HG03521 (cell line): Measurements from ENCODE around the gene KIF3B.
"Not testable (repeated sequence)": the region's sequence is repeated elsewhere in the genome, so short reads cannot be mapped to it uniquely, and the experiment has no call there.

Source experiments
- ATAC-seq: cut with Tn5 transposase; IDR thresholded peaks from one replicate; pipeline ENCODE4 v1.9.1; 2021; ENCODE audit warnings: mild to moderate bottlenecking, moderate library complexity; ENCODE audit not compliant: unreplicated experiment

Gene KIF3B

DNA sequence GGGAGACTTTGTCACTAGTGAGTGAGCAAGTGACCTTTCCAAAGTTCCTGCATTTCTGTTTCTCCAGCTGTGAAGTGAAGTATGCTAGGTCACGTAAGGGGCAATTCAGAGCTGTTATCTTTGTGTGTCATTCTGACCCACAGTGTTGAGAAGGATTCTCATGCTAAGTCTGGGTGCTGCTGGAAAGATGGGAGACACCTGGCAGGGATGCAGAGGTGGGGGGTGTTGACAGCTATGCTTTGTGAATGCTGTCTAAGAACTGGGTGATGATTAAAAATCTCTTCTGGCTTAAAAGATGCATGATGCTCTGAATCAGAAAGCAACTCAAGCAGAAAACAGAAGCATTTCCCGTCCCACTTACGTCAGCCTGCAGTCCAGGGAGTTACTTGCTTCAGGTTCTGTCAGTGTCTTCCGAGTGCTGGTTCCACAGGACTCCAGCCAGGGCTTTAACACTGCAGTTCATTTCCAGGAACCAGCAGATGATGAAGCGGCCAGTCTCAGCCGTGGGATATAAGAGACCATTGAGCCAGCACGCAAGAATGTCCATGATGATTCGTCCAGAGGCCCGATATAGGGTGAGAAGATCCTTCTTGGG, 49.7 kb downstream of the KIF3B start:
- no peak for ATAC-seq

DNA sequence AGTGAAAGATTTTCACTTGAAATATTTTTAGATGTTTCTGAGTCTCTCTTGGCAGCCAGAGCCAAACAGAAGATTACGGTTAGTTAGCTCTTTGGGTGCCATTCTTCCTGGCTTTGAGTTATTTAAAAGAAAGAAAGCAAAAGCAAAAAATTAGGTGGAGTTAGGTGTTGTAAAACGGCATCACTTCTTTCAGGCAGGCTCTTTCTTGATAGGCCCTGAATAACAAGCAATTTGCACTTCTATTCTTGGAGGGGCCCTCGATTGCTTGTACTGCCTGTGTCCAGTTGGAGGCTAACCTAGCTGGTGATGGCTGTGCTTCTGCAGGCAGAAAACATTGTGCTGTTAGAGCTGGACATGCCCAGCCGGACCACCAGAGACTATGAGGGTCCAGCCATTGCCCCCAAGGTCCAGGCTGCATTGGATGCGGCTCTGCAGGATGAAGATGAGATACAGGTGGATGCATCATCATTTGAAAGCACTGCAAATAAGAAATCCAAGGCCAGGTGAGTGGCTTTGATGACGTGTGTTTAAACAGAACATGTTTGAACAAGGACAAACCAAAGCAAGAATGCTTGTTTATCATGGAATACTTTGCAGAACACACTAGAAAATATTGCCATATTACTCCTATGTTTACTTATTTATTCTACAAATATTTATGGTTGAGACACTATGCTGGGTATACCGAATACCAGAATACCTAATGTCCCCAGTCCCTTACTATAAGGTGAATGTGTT, 52.5 kb downstream of the KIF3B start:
- ATAC-seq = no peak

DNA sequence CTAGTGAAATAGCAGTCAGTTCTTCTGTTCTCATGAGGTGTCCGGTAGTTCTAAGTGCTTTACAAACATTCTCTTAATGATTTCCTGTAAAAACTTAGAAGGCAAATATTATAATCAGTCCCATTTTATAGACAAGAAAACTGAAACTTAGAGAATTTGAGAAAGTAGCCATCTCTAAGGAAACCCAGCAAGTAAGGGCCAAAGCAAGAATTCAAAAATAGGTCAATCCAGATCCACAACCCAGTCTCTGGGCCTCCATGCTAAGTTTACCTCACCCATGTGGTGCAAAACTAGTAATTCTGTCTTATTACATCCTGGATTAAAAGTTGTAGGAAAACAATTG, 53.1 kb downstream of the KIF3B start:
- ATAC-seq = no peak

DNA sequence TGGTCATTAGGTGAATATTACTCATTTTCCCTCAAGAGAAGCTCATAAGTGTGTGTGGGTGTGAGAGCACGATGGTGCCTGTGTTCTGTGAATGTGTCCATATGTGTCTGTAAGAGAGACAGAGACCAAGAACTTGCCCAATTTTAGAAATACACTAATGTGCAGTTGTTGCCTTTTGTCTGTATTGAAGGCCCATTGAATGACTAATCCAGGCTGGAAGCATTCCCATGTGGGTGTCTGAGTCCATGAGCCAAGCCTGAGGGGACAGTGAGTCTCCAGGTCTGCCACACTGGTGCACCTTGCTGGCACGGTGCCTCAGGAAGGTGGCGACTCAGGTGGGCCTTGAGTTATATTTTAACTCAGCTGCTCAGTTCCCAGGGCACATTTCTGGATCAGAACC, 55.2 kb downstream of the KIF3B start:
- ATAC-seq = no peak

DNA sequence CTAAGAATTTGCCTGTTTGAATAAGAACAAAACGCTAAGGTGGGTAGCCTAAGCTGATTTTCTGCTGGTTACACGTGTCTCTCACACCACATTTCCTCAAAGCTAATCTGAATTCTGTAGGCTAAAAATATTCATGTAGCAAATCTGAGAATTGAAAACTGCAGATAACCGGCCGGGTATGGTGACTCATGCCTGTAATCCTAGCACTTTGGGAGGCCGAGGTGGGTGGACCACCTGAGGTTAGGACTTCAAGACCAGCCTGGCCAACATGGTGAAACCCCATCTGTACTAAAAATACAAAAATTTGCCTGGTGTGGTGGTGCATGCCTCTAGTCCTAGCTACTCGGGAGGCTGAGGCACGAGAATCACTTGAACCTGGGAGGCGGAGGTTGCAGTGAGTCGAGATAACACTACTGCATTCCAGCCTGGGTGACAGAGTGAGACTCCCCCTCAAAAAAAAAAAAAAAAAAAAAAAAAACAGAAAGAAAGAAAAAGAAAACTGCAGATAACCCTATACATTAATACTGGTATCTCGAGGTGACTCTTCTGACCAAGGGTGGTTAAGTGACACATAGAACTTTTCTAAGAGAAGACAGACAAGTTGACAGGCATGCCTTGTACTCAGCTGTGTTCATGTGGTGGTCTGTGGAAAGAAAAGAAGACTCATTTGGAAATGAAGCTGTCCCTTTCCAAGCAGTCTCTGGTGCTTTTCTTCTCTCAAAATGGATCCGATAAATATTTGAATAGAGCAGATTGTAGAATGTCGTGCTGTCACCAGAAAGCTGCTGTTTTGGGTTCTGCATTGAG, 55.9 kb downstream of the KIF3B start:
- ATAC-seq = peak; percentile 48

DNA sequence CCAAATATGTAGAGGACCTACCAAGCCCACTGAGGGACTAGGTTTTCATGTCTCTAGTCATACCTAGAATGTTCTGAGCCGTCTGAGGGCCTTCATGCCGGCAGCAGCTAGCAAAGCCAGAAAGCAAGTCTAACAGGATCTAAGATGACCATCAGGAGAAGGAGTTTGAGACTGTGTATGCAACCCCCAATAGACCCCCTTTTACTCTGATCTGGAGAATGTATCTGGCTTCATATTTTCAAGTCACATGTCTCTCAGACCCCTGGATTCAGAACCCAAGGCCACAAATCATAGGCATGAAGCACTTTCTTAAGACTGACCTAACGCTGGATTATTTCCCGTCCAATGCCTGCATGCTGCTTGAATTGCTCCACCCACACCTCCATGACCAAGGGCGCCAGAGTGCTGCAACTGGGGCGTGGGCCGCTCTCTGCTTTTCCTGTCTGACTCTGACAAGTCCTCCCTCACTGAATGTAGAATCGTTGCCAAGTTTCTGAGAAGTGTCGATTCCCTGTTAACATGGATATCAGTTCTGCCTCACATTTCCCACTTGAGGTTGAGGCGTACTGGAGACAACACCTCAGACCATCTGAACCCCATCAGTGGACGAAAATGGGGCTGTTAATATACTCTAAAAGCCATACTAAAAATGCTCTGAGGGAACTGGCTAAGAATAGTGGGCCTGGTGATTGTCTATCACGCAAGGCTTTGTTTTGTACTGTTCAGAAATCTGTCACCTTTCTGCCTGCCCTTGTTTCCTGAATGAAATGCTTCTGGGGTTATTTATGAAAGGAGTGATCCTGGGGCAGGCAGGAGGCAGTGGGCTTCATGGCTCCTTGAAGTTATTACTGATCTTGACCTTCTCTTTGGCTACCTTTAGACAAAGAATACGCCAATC, 56.8 kb downstream of the KIF3B start:
- peak; percentile 11 for ATAC-seq

DNA sequence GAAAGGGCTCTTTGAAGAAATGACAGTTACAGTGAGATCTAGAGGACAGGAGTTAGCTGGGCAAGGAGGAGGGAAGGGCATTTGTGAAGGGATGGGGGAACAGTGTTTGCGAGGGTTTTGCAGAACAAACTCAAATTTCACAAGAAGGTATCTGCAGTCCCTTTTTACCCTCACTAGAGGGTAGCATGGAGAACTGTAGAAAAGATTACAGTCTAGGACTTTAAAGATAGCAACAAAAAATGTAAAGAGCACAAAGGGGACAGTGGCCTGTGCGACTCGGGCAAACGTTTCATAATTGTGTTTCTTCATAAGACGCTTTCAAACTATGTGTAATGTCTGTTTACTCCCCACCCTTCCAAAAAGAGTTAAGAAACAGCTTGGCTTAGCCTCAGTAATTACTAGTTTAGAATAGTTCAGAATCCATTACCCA, 59.5 kb downstream of the KIF3B start:
- no peak for ATAC-seq

DNA sequence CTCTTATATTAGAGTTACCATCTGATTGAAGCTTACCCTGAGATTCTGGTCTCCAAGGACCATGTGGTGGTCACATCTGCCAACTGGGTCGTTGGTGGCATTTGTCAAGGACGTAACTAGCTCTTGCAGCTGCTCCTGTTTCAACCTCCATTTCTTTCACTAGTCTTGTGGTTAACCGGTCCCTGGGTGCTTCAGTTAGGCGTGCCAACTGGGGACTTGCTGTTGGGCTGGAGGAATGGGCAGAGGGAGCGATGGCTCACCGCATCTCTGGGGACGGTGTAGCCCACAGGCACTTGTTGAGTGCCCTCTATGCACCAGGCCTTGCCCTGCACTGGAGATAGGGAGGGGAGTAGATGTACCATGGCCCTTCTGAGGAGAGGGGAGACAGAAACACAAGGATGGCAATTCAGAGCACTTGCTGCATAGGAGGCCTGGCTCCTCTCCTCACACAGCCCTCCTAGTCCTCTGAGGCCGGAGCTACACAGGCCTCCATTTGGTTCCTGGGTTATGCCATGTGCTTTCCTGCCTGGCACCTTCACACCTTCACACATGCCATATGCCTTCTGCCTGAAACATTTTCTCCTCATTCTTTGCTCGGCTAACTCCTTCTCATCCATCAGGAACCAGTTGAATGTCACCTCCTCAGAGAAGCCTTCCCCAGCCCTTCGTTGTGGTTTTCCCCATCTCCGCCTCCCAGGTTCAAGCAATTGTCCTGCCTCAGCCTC, 60.6 kb downstream of the KIF3B start:
- no peak for ATAC-seq

DNA sequence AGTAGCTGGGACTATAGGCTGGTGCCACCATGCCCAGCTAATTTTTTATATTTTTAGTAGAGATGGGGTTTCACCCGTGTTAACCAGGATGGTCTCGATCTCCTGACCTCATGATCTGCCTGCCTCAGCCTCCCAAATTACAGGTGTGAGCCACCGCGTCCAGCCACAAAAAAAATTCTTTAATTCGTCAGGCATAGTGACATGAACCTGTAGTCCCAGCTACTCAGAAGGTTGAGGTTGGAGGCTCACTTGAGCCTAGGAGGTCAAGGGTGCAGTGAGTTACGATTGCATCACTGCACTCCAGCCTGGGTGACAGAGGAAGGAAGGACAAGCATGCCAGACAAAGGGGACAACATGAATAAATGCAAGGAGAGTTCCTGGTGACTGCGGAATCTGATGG, 61.2 kb downstream of the KIF3B start:
- ATAC-seq = no peak

DNA sequence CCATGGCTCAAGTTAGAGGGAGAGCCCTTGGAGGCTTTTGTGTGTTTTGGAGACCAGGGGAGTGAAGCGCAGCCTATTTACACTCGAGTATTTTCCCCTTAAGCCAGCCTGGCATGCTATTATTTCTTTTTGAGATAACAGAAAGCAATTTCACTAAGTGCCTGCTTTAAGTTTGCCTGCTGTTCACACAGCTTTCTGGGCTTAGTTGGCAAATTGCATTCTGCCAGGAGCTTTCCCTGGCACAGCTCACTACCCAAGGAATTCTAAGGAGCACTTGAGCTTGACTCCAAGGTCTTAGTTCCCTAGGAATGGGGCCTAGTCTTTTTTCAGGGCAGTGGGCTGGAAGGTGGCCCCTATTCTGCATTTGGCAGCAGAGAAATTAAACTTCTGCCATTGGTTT, 61.7 kb downstream of the KIF3B start:
- no peak for ATAC-seq

DNA sequence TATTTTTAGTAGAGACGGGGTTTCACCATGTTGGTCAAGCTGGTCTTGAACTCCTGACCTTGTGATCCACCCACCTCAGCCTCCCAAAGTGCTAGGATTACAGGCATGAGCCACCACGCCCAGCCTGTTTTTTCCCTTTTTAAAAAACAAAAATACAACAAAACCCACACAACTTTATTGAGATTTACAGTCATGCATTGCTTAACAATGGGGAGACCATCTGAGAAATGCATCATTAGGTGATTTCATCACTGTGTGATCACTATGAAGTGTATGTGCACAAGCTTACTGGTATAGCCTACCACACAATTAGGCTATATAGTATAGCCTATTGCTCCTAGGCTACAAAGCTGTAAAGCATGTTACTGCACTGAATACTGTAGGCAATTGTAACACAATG, 63.6 kb downstream of the KIF3B start:
- not testable (repeated sequence) for ATAC-seq

DNA sequence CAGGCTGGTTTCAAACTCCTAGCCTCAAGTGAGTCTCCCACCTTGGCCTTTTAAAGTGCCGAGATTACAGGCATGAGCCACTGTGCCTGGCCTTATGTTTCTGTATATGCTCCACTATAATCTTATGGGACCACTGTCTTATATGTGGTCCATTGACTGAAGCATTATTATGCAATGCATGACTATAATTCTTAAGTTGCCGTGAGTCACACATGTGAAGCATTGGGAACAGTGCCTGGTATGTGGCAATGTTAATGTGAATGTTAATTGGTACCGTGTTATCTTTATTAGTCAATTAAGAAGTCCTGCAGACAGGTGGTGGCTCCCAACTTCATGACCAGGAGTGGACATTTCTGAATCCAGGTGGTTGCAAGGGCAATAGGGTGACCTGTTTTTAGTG, 66.0 kb downstream of the KIF3B start:
- ATAC-seq = no peak

DNA sequence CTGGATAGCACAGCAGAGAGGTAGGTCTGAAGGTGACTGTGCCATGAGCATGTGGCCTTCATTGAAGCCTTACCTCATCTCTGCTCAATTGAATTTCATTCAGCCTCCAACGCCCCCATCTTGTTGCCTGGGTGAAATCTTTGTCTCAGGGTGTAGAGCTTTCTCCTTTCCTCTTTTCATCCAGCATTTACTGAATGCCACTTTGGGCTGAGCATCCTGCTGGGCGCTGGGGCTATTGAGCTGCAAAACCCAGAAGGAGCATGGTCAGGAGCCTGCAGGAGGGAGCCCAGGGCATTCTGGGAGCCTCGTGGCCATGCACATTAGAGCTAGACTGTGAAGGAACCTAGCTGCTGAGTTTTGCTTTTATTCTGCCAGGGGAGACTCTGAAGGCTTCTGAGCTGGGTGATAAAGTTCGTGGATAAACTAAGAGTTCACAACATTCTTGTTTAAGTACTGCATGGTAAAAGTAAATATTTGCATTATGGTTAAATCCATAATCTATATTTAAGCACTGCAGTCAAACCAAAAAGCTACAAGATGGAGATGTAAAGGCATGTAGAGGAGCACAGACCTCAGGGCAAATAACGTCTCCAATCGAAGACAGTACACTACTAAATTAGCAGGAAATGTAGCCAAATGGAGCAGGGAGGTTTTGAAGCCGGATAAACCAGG, 67.5 kb downstream of the KIF3B start:
- ATAC-seq = no peak

DNA sequence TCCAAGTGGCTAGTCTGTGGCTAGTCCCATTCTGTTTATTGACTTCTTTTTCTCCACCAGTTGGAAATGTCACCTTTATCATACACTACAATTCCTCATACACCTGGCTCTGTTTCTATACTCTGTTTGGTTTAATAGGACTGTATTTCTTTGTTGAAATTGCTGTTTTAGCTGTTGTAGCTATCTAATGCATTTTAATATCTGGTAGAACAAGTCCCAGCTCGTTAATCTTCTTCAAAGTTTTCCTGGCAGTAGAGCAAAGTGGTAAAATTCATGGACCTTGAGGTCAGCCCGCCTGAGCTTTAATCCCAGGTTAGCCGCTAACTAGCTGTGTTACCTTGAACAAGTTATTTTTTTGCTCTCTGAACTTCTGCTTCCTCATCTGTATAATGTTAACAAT, 70.8 kb downstream of the KIF3B start:
- ATAC-seq = no peak

DNA sequence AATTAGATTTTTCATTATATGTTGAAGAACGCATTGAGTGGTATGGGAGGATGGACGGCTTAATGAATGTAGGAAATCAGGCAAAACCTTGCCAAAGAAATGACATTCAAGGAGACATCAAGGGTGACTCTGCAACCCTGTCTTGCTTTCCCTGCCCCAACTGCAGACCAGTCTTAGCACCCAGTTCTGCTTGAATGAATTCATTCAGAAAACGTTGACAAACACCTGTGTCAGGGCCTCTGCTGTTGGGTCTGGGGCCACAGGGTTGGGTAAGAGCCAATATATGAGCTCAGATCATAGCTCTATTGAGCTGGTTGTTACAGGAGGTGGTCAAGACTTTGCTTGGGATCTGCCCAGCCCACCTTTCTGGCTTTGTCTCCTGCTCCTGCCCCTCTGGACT, 73.0 kb downstream of the KIF3B start:
- no peak for ATAC-seq

DNA sequence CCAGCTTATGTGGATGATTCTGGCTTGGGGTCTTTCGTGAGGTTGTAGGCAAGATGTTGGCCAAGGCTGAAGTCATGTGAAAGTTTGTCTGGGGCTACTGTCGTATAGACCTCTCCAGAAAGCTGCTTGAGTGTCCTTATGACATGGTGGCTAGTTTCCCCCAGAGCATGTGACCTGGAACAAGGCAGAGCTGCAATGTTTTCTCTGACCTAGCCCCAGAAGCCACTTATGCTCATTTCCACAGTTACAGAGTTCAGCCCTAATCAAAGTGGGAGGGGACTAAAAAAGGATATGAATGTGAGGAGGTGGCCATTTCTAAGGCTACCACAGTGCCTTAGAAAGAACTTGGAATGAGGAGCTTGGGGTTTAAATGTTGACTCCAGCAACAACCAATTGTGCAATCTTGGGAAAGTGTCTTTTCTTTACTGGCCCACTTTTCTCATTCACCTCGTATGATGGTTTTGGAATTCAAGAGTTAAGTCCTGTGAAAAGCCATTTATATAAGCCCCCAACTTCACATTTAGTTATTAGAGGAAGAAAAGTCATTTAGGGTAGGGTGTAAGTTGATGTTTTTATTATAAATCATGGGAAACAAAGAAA, 74.8 kb downstream of the KIF3B start:
- no peak for ATAC-seq

DNA sequence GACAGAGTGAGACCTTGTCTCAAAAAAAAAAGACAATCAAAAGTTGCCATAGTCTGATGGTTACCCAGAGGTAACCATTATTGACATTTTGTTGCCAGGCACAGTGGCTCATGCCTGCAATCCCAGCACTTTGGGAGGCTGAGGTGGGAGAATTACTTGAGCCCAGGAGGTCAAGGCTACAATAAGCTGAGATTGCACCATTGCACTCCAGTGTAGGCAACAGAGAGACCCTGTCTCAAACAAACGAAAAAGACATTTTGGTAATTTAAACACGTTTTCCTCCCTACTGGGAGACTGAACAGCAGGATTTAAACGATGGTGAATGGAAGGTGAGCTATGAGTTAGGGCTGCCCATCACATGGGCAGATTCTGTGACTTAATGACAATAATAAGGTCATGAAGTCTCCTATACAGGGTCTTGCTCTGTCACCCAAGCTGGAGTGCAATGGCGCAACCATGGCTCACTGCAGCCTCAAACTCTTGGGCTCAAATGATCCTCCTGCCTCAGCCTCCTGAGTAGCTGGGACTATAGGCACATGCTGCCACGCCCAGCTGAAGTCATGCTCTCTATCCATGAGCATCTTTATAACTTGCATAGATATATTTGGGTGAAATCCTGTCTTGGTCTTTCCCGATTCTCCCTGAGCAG, 76.5 kb downstream of the KIF3B start:
- ATAC-seq = no peak

DNA sequence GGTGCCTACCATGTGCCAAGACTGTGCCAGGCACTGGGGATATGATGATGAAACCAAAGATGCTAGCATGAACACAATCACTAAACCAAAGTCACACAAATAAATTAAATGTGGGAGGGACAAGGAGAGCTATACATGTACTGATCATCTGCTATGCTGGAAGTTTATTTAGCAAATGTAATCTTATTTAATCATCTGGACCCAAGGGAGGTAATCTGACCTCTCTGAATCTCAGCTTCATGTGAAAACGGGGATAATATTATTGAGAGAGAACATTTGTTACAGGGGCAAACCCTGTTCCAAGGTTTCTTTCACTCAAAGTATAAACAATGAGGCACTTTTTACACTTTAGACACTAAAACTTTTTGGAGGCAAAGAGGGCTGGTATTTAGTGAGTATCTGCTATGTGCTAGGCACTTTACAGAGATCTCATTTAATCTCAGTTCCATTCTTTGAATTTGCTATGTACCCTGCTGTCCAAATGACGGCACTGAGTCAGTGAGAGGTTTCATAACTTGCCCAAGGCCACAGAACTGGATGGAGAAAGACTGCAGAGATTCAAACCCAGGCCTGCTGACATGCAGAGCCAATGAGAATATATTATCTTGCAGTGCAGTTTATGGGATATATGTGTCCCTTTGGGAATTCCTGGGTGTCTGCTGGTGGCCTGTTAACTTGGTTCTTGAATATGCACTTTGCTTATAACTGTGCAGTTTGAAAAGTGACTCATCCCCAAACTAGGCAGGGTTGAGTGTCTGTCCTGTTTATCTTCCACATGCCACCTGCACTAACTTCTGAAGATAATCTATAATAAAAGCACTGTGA, 77.4 kb downstream of the KIF3B start:
- ATAC-seq = no peak
